OCI-M1 (cell line): ENCODE results near the gene RHEB.
A peak's percentile ranks its signal among the peaks of the same experiment; 100 is the strongest.
"Not testable (repeated sequence)": the region's sequence is repeated elsewhere in the genome, so short reads cannot be mapped to it uniquely, and the experiment has no call there.

Experiments used
- DNase-seq: peaks from one replicate; lab custom pipeline; 2025; lab: John Stamatoyannopoulos, UW

RHEB gene, protein sequence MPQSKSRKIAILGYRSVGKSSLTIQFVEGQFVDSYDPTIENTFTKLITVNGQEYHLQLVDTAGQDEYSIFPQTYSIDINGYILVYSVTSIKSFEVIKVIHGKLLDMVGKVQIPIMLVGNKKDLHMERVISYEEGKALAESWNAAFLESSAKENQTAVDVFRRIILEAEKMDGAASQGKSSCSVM

GRCh38 chr7:151519765-151520418, at the start of gene RHEB:
Gene RHEB, minus strand, starts transcription at chr7:151519895. Its CDS starts 384 bp downstream, at chr7:151519511.
- DNase-seq, result peak; percentile 97

DNA sequence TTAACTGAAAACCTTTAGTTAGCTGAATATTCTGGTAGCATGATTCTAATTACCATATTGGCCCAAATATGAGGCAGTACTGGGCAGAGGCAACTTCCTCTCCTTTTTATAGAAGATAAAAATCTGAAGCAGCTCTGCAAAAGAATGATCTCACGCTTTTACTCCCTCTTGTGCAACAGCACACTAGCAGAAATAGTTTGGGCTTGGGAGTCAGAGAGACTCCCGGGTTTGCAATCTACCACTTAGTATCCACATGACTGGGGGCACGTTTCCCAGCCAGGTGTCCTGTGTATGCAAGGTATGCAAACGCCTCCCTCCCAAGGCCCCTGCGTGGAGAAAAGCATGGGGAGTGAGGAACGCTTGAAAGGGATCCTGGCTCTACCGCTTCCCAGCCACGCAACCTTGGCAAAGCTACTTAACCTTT, 47.2 kb upstream of the RHEB start:
- peak; percentile 69 for DNase-seq

- no peak for DNase-seq
Observed at GRCh38 chr7:151565541-151565940, 45.8 kb upstream of the RHEB start.

DNA sequence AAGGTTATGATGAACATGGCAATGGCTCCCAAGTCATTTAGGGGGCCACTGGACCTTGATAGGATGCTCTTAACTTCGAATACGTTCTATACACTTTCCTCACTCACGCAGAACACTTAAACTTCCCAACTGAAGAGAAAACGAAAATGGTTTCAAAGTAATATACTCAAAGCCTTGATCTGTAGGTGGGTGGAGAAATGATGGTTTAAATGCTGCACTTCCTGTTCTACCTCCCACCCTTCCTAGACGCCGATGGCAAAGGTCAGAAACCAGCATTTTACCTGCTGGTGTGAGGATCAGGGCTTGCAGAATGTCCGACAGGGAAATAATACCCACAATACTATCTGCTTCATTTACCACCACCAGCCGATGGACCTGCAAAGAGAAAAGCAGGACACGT, 40.5 kb upstream of the RHEB start:
- no peak for DNase-seq

GRCh38 chr7:151559557-151560183, 40.0 kb upstream of the RHEB start:
- no peak for DNase-seq

DNA sequence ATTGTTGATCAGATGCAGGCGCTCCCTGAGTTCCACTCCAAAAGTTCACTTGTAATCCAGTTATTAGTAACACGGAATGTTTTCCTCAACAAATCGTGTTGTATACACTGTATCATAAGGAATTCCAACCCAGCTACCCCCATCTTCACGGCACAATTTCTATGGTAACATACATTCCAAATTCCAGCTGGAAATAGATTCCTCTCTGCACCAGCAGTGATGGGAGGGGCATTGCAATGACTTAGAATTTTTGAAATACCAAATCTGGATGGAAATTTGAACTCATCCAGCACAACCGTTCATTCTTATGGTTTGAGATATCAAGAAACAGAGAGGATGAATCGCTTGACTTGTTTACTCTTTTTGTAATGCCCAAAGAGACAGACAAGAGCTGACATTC, 38.9 kb upstream of the RHEB start:
- no peak for DNase-seq

DNA sequence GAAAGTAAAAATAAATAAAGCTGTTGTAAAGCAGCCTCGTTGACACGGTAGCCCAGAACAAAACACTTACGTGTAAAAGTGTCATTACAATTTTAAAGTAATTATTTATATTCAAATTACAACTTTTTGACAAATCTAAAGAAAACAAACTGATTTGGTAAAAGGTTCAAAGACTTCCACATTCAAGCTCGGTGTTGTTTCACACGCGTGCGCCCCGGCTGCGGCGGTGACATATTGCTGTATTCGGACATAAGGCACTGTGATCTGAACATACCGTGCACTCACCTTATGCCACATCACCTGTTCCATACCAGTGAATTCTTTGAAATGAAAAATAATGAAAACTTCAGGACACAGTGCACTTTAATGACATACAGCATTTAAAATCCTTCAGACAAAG, 36.9 kb upstream of the RHEB start:
- no peak for DNase-seq

DNA sequence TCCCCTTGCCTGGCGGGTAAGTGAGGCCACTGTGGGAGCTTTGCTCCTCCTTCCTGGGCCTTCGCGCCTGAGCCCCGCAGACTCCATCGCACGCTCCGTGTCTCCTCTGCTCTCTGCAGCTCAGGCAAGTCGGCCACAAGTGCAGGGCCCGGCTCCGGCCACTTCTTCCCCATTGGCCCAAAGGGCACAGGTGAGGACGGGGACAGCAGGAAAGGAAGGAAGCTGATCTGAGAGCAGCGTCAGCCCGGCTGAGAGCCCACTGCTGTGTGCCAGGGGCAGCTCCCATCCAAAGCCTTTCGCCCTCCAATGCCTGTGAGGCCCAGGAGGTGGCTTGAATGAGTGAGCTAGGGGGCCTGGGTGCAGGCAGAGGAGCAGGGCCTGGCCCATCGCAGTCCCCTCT, 33.7 kb upstream of the RHEB start:
- no peak for DNase-seq

GRCh38 chr7:151552352-151553028, 32.8 kb upstream of the RHEB start:
- DNase-seq, result no peak

DNA sequence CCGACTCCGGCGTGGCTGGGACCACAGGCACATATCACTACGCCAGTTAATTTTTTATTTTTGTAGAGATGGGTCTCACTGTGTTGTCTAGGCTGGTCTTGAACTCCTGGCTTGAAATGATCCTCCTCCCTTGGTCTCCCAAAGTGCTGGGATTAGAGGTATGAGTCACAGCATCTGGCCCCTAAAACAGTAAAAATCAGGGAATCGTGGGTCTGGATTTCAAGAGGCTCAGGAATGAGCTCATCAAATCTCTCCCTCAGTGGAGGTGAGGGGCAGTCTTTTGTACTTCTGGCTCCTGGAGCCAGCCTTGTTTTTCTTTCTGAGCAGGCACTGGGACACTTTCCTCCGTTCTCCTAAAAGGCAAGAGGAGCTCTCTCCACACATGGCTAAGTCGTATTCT, 32.1 kb upstream of the RHEB start:
- DNase-seq, result no peak

DNA sequence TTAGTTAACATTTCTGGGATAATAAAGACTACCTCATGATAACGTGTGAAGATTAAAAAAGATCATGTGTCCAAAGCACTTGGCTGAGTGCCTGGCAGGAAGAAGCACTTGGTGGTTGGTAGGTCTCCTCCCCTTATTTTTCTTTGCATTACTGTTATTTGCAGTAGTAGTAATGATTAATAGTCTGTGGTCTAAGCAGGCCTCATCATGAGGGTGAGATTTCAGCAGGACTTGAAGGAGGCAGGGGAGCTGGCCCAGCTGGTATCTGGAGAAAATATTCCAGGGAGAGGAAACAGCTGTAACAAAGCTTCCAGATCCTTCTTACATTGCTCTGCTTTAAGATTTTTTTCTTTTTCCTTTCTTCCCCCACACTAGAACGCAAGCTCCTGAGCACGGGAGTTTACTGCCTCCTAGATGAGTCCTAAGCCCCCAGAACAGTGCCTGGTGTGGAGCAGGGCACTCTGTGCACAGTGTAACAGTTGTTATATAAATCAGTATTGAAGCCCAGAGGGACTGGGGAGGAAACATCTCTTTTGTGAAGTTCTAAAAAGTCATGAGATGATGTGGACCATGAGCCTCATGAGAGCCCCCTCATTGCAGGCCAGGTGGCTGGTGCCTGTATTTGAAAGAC, 31.1 kb upstream of the RHEB start:
- peak; percentile 10 for DNase-seq

GRCh38 chr7:151549644-151550043, 29.9 kb upstream of the RHEB start:
- DNase-seq, result no peak

GRCh38 chr7:151549083-151549482, 29.4 kb upstream of the RHEB start:
- no peak for DNase-seq

- DNase-seq, result no peak
Observed at GRCh38 chr7:151544183-151544582, 24.5 kb upstream of the RHEB start.

DNA sequence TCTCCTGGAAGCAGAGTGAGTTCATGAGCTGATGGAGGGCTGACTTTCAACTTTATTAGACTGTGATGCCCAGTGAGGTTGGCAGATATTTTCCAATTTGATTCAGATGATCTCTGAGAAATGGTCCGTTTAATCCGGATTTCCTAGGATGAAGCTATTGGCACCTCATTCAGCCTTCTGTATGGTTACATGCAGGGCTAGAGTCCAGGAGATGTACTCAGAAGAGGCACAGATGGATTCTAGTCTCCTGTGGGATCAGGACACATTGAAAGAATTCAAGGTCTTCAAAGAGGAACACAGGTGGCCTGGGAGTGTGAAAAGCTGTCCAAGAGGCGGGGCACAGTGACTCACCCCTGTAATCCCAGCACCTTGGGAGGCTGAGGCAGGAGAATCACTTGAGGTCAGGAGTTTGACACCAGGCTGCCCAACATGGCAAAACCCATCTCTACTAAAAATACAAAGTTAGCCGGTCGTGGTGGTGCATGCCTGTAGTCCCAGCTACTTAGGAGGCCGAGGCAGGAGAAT, 23.0 kb upstream of the RHEB start:
- no peak for DNase-seq

GRCh38 chr7:151541709-151542499, 22.2 kb upstream of the RHEB start:
- DNase-seq, result no peak

DNA sequence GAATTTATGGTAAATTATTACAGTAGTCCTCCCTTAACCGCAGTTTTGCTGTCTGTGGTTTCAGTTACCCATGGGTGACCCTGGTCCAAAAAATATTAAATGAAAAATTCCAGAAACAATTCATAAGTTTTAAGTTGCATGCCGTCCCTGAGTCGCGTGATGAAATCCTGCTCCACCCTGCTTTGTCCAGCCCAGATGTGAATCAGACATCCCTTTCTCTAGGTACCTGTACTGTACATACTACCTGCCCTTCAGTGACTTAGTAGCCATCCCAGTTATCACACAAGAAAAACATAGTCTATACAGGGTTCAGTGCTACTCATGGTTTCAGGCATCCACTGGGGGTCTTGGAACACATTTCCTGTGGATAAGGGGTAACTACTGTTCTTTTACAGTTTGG, 20.5 kb upstream of the RHEB start:
- DNase-seq, result no peak

DNA sequence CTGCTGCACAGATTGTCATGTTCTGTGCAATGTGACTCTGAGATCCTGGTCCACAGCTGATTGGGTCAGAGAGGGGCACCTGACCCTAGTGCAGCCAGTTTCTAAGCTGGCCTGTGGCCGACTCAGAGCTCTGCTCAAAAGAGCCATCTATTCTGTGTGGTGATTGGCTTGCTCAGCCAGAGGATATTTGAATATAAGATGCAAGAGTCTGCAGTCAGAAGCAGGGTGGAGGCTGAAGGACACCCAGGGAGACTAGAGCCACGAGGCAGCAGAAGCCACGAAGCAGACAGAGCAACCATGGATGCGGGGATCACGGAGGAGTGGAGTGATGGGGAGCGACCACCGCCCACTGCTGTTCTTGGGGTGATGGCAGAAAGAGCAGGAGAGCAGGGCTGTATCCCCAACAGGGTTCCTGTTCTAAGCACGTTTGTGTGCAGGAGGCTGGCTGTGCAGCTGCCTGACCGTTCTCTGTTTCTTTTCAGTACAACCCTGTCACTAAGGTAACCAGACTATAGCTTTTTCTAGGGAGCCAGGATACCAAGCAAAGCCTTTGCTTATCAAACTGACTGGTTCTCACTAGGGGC, 19.5 kb upstream of the RHEB start:
- no peak for DNase-seq

DNA sequence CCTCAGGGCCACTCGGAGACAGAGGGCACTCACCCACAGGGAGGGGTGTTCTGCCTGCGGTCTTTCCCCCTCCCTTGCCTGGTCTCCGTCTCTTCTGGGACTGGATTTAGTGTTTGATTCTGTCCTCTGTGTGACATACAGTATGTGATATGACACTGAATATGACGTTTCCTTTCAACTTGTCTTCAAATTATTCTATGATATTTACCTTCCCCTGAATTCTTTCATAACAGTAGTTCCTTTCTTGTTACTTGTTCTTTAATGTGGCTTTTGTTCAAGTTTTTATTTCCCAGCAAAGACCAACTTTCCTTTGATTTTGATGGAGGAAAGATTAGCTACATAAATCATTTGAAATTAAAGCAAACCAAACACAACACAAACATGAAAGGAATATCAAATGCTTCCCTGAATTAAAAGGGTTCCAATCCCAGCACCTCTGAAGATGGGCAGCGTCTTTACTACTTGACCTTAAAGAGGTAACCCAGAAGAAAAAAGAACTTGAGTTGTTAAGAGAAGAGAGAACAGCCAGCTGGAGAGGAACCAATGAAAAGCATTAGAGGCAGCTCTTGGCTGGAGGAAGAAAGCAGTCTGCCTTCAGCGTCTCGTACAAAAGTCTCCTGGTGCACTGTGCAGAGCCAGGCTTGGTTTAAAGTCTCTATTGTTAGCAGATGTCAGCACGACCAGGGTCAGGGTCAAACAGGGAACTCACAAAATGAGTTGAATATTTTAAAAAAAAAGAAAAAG, 18.3 kb upstream of the RHEB start:
- no peak for DNase-seq

- not testable (repeated sequence) for DNase-seq
Observed at GRCh38 chr7:151536178-151536577, 16.5 kb upstream of the RHEB start.
